ENCODE results near the gene PIK3R3. TPM values are rescaled to one million over a fixed set of nuclear protein-coding genes. Genes with fewer than 3 reads are reported as not detected.

PIK3R3 gene
- 1 to 10 TPM; 1.9 to 2.0 TPM for total RNA-seq

GRCh38 chr1:46132529-46133180 is at the start of gene PIK3R3:
Gene PIK3R3 (minus strand): TSS chr1:46132629. CDS start chr1:46131952, 677 bp downstream.

GRCh38 chr1:46176211-46176865 is 43.9 kb upstream of the PIK3R3 start, which contains the start of gene P3R3URF:
Gene P3R3URF (minus strand): TSS chr1:46176488. CDS start chr1:46176471, 17 bp downstream.

GRCh38 chr1:46174448-46175231 is 42.2 kb upstream of the PIK3R3 start, which contains the start of gene TSPAN1:
Gene TSPAN1 (plus strand): TSS chr1:46175087. CDS start chr1:46181108, 6,021 bp downstream.

Other genes starting within 250 kb of the PIK3R3 start
- gene TSPAN1, start 42.5 kb upstream of the PIK3R3 start, total RNA-seq: not detected
- gene P3R3URF, start 43.9 kb upstream of the PIK3R3 start, total RNA-seq: not detected
- gene POMGNT1, start 65.8 kb upstream of the PIK3R3 start, total RNA-seq: 10 to 100 TPM; 29.2 to 31.4 TPM
- gene LURAP1, start 70.7 kb upstream of the PIK3R3 start, total RNA-seq: under 1 TPM; 0.15 to 0.24 TPM
- 10 to 100 TPM; 33.0 to 34.7 TPM for gene RAD54L, start 115.1 kb upstream of the PIK3R3 start, total RNA-seq
- gene LRRC41, start 171.0 kb upstream of the PIK3R3 start, total RNA-seq: 10 to 100 TPM; 38.7 to 39.2 TPM
- 100 to 1,000 TPM; 260 to 268 TPM for gene UQCRH, start 171.1 kb upstream of the PIK3R3 start, total RNA-seq
- 10 to 100 TPM; 20.5 to 21.6 TPM for gene NSUN4, start 208.2 kb upstream of the PIK3R3 start, total RNA-seq

Measured in activated naive CD4-positive, alpha-beta T cell treated with anti-CD3 and anti-CD28 coated beads, Interleukin-2, amount 10 ng/mL, durations not matched to agents 5 hours and 36 hours (primary cell).